HCT116 (cell line): ENCODE data around the gene MFAP3L. TPM values are rescaled to one million over a fixed set of nuclear protein-coding genes. Genes with fewer than 3 reads are reported as not detected.

ENCODE experiments used
- ATAC-seq: fragments of 200-7000 bp; cut with Tn5 transposase; 2 replicates; pipeline ENCODE4 v1.9.1; 2020; ENCODE audit warnings: mild to moderate bottlenecking, moderate library complexity
- BruUV-seq: library from RNA; stranded (reverse); fragments of 400-500 nt; replicated peaks from 2 replicates; lab custom pipeline; 2021; lab: Mats Ljungman, UMichigan
- CTCF ChIA-PET: fragments of 300-600 bp; sonication (Branson Sonifier 250); formaldehyde crosslinking; loops from one replicate; lab custom pipeline; 2021; ENCODE audit warnings: antibody characterized with exemption; lab: Charles Lee
- POLR2A ChIA-PET: fragments of 300-600, 350-600 bp; sonication (Branson Sonifier 250); formaldehyde crosslinking; loops from one replicate; lab custom pipeline; 2021; ENCODE audit warnings: antibody characterized with exemption; lab: Charles Lee
- RAD21 ChIA-PET, 2 experiments: fragments of 300-600 bp; sonication (Branson Sonifier 250); formaldehyde crosslinking; loops; one replicate each; lab custom pipeline; 2023; ENCODE audit warnings: low total read pairs in 2 of 2; ENCODE audit not compliant: uncharacterized antibody in 2 of 2, unreplicated experiment in 2 of 2, low non-redundant PET in 1 of 2; lab: Charles Lee
- DNase-seq: peaks from one replicate; pipeline ENCODE4 v3.0.0-alpha.2; 2010; ENCODE audit warnings: low read depth, low spot score
- H2AFZ ChIP-seq: fragments of 200-600 bp; shearing (Covaris generic), sonication (generic); 2 replicates; pipeline ENCODE4 v1.6.1; 2017; ENCODE audit warnings: low read depth, mixed run types, mixed read lengths, antibody characterized with exemption, low read length; ENCODE audit not compliant: poor library complexity, severe bottlenecking
- H3K27ac ChIP-seq: 2 replicates; pipeline ENCODE4 v1.5.1; 2012; ENCODE audit warnings: low read depth, low read length
- H3K27me3 ChIP-seq: fragments of 200-600 bp; sonication (generic); 2 replicates; pipeline ENCODE4 v1.6.1; 2016; ENCODE audit warnings: mixed run types, low read length, mixed read lengths; ENCODE audit not compliant: insufficient read depth
- H3K36me3 ChIP-seq, 2 experiments: fragments of 200-500 bp in 1 of 2; fragments of 200-600 bp in 1 of 2; sonication (Bioruptor generic) in 1 of 2; sonication (generic) in 1 of 2; 2 replicates each; pipeline versions ENCODE4 v1.5.1 to v1.6.1; 2014 to 2016; ENCODE audit warnings: low read length in 2 of 2, inconsistent platforms in 1 of 2, mixed read lengths in 1 of 2, mixed run types in 1 of 2; ENCODE audit not compliant: insufficient read depth in 2 of 2, control insufficient read depth in 1 of 2
- H3K4me1 ChIP-seq, 2 experiments: fragments of 200-600 bp in 1 of 2; sonication (generic) in 1 of 2; 2 replicates each; pipeline versions ENCODE4 v1.5.1 to v1.6.1; 2012 to 2017; ENCODE audit warnings: low read length in 2 of 2, inconsistent platforms in 1 of 2, mild to moderate bottlenecking in 1 of 2, mixed read lengths in 1 of 2, mixed run types in 1 of 2, moderate library complexity in 1 of 2; ENCODE audit not compliant: insufficient read depth in 2 of 2, control insufficient read depth in 1 of 2
- H3K4me2 ChIP-seq: fragments of 200-600 bp; sonication (generic); 2 replicates; pipeline ENCODE4 v1.6.1; 2017; ENCODE audit warnings: mixed run types, low read length, mixed read lengths
- H3K4me3 ChIP-seq, 2 experiments: fragments of 200-600 bp in 1 of 2; sonication (generic) in 1 of 2; replicated peaks in 1 of 2; 2 replicates each; pipeline ENCODE4 v1.5.1; 2011 to 2016; ENCODE audit warnings: low read length in 2 of 2, control low read depth in 1 of 2, low read depth in 1 of 2, mild to moderate bottlenecking in 1 of 2, mixed read lengths in 1 of 2, mixed run types in 1 of 2
- H3K79me2 ChIP-seq: fragments of 200-600 bp; sonication (generic); 2 replicates; pipeline ENCODE4 v1.6.1; 2017; ENCODE audit warnings: mild to moderate bottlenecking, mixed run types, low read length, moderate library complexity, mixed read lengths; ENCODE audit not compliant: insufficient read depth
- H3K9ac ChIP-seq: fragments of 200-600 bp; sonication (generic); 2 replicates; pipeline ENCODE4 v1.6.1; 2016; ENCODE audit warnings: low read length, mixed read lengths
- H3K9me2 ChIP-seq: fragments of 200-600 bp; sonication (generic), shearing (Covaris generic); 2 replicates; pipeline ENCODE4 v1.6.1; 2017; ENCODE audit warnings: mixed run types, mild to moderate bottlenecking, moderate library complexity; ENCODE audit not compliant: insufficient read depth
- H3K9me3 ChIP-seq, 2 experiments: fragments of 200-500 bp in 1 of 2; fragments of 200-600 bp in 1 of 2; sonication (Bioruptor generic) in 1 of 2; sonication (generic) in 1 of 2; 2 replicates each; pipeline ENCODE4 v1.6.1; 2014 to 2017; ENCODE audit warnings: low read length in 2 of 2, mixed read lengths in 2 of 2, inconsistent platforms in 1 of 2, low read depth in 1 of 2, mild to moderate bottlenecking in 1 of 2, mixed run types in 1 of 2, moderate library complexity in 1 of 2; ENCODE audit not compliant: control insufficient read depth in 1 of 2, insufficient read depth in 1 of 2
- H4K20me1 ChIP-seq: fragments of 200-600 bp; sonication (generic), shearing (Covaris generic); 2 replicates; pipeline ENCODE4 v1.6.1; 2017; ENCODE audit warnings: mixed run types, mild to moderate bottlenecking, moderate library complexity; ENCODE audit not compliant: insufficient read depth
- ATF3 ChIP-seq: IDR thresholded peaks from 2 replicates; pipeline ENCODE4 v1.6.1; 2012
- CEBPB ChIP-seq: IDR thresholded peaks from 2 replicates; pipeline ENCODE4 v1.6.1; 2012; ENCODE audit warnings: low read depth
- EGR1 ChIP-seq: IDR thresholded peaks from 2 replicates; pipeline ENCODE4 v1.6.1; 2012; ENCODE audit warnings: low read depth
- EZH2 ChIP-seq: fragments of 200-600 bp; sonication (generic); IDR thresholded peaks from 2 replicates; pipeline ENCODE4 v1.6.1; 2017; ENCODE audit warnings: antibody characterized with exemption, mixed run types
- JUND ChIP-seq: IDR thresholded peaks from 2 replicates; pipeline ENCODE4 v1.6.1; 2012
- POLR2A ChIP-seq: IDR thresholded peaks from 2 replicates; pipeline ENCODE4 v1.7.0; 2011; ENCODE audit warnings: borderline replicate concordance; ENCODE audit not compliant: insufficient read depth, insufficient read length; ENCODE audit errors: extremely low read depth
- POLR2AphosphoS5 ChIP-seq: IDR thresholded peaks from 2 replicates; pipeline ENCODE4 v1.6.1; 2011; ENCODE audit warnings: mild to moderate bottlenecking, low read depth, low read length, moderate library complexity
- REST ChIP-seq: IDR thresholded peaks from 2 replicates; pipeline ENCODE4 v1.6.1; 2012; ENCODE audit warnings: low read depth
- SP1 ChIP-seq: IDR thresholded peaks from 2 replicates; pipeline ENCODE4 v1.6.1; 2012; ENCODE audit warnings: low read depth
- YY1 ChIP-seq: IDR thresholded peaks from 2 replicates; pipeline ENCODE4 v1.6.1; 2011; ENCODE audit warnings: low read length, low read depth, moderate library complexity, mild to moderate bottlenecking; ENCODE audit not compliant: insufficient replicate concordance; ENCODE audit errors: extremely low read depth
- ZBTB33 ChIP-seq: IDR thresholded peaks from 2 replicates; pipeline ENCODE4 v1.6.1; 2011; ENCODE audit warnings: mild to moderate bottlenecking, low read length, moderate library complexity; ENCODE audit not compliant: insufficient replicate concordance; ENCODE audit errors: extremely low read depth
- intact Hi-C: fragments of 100-400 bp; cut with micrococcal nuclease; formaldehyde crosslinking; loops from 2 replicates; pipeline ENCODE4 v1.10.0; 2022
- total RNA-seq: library from RNA; stranded (reverse); gene quantifications from one replicate; pipeline ENCODE4 v1.2.1, GENCODE V29; 2021; ENCODE audit not compliant: unreplicated experiment

The MFAP3L gene
- total RNA-seq, 1 experiment from 2014 or later, result 8.4 TPM

- TF ChIP-seq POLR2A (no peak), POLR2AphosphoS5 (no peak), EZH2 (no peak), CEBPB (no peak)
- TF ChIP-seq, all 23 proteins: peak for 6
Observed at GRCh38 chr4:170027181-170027829, 1.1 kb upstream of the MFAP3L start (continued).

GRCh38 chr4:170025523-170026252, 507 bp downstream of the MFAP3L start:
- ChIA-PET POLR2A (no interaction called here), CTCF (interaction anchor here (0.7 to 3.7 kb wide), 2 partner anchors 215 to 412 kb away, joined by 4 to 17 read pairs; no protein-coding TSS in a partner anchor), RAD21 (no interaction called here)
- intact Hi-C loops, result loop anchor here (2.0 kb wide), 2 partner anchors 235 to 413 kb away; partner anchors contain the start of gene NEK1
- Histone ChIP-seq H4K20me1 (no peaks in the 10 kb centered on the region), H3K9ac (peak overlapping the region; percentile 88), H2AFZ (no peak overlapping the region), H3K27me3 (no peaks in the 10 kb centered on the region), H3K79me2 (no peaks in the 10 kb centered on the region), H3K4me2 (peak overlapping the region; percentile 97), H3K27ac (peak overlapping the region; percentile 27; the same call in 1 of the 2 replicates), H3K36me3 (no peaks in the 10 kb centered on the region), H3K9me3 (no peaks in the 10 kb centered on the region), H3K4me3 (peak overlapping the region; percentile 62 to 77), H3K4me1 (peaks cover 2 to 16% of the 10 kb centered on the region in 2 experiments), H3K9me2 (no peaks in the 10 kb centered on the region)
- no peak for TF ChIP-seq JUND
- BruUV-seq, result no TSS peak
- ATAC-seq (peak; percentile 28), DNase-seq (no peak)

GRCh38 chr4:170022211-170022610, 4.0 kb downstream of the MFAP3L start:
- intact Hi-C loops, result no loop called here
- H3K9ac ChIP-seq, result no peak overlapping the region
- no peaks in the 10 kb centered on the region for H4K20me1 ChIP-seq
- no TSS peak for BruUV-seq
- no peak overlapping the region for H3K4me3 ChIP-seq
- POLR2A ChIA-PET, result no interaction called here
- no peak overlapping the region for H3K4me2 ChIP-seq
- DNase-seq (no peak), ATAC-seq (no peak)
- H3K27ac ChIP-seq, result no peak overlapping the region
- H2AFZ ChIP-seq, result no peak overlapping the region
- peaks cover 0 to 10% of the 10 kb centered on the region in 2 experiments; a peak in 3 of 4 replicates for H3K4me1 ChIP-seq
- no peaks in the 10 kb centered on the region for H3K9me2 ChIP-seq
- 0 out of 2 replicates have a peak, but pooled peaks cover 4% of the 10 kb centered on the region for H3K79me2 ChIP-seq
- CTCF ChIA-PET, result no interaction called here
- RAD21 ChIA-PET, result no interaction called here
- H3K36me3 ChIP-seq, result no peaks in the 10 kb centered on the region
- TF ChIP-seq EGR1, result no peak
- no peak for TF ChIP-seq SP1
- no peak for TF ChIP-seq ZBTB33
- TF ChIP-seq ATF3, result no peak
- TF ChIP-seq REST, result no peak
- TF ChIP-seq YY1, result no peak
- TF ChIP-seq, all 23 proteins: peak for 0
- no peaks in the 10 kb centered on the region for H3K9me3 ChIP-seq
- no peaks in the 10 kb centered on the region for H3K27me3 ChIP-seq
